Liver (tissue), 9 donors: ENCODE data around the gene TSTD2. TPM values are rescaled to one million over a fixed set of nuclear protein-coding genes. Genes with fewer than 3 reads are reported as not detected.

ENCODE experiments used
- DNase-seq: peaks from one replicate; pipeline ENCODE4 v3.0.0-alpha.2; 2017; ENCODE audit warnings: low spot score
- H3K27ac ChIP-seq, 2 donors: one replicate each; pipeline ENCODE4 v1.7.0; 2013; ENCODE audit warnings: inconsistent platforms in 2 of 2, low read length in 2 of 2, control low read depth in 1 of 2, low read depth in 1 of 2, mild to moderate bottlenecking in 1 of 2
- H3K27me3 ChIP-seq, 4 donors: one replicate each; pipeline versions ENCODE4 v1.6.1 to v1.7.0; 2013; ENCODE audit warnings: low read length in 3 of 4, inconsistent platforms in 1 of 4, mild to moderate bottlenecking in 1 of 4, moderate library complexity in 1 of 4; ENCODE audit not compliant: control insufficient read depth in 4 of 4, insufficient read depth in 4 of 4
- H3K36me3 ChIP-seq, 4 donors: one replicate each; pipeline versions ENCODE4 v1.6.1 to v1.7.0; 2013; ENCODE audit warnings: low read length in 3 of 4, mild to moderate bottlenecking in 3 of 4, low read depth in 1 of 4, moderate library complexity in 1 of 4; ENCODE audit not compliant: control insufficient read depth in 4 of 4, insufficient read depth in 3 of 4
- H3K4me1 ChIP-seq, 4 donors: one replicate each; pipeline versions ENCODE4 v1.6.1 to v1.7.0; 2013; ENCODE audit warnings: low read length in 3 of 4, mild to moderate bottlenecking in 3 of 4, moderate library complexity in 1 of 4; ENCODE audit not compliant: control insufficient read depth in 4 of 4, insufficient read depth in 4 of 4
- H3K4me3 ChIP-seq, 3 donors: one replicate each; pipeline versions ENCODE4 v1.6.1 to v1.7.0; 2013; ENCODE audit warnings: low read length in 3 of 3, control low read depth in 1 of 3, low read depth in 1 of 3, mild to moderate bottlenecking in 1 of 3
- H3K9ac ChIP-seq, 2 donors: one replicate each; pipeline ENCODE4 v1.7.0; 2013; ENCODE audit warnings: low read length in 2 of 2, mild to moderate bottlenecking in 2 of 2, moderate library complexity in 2 of 2, control low read depth in 1 of 2, low read depth in 1 of 2
- H3K9me3 ChIP-seq, 4 donors: one replicate each; pipeline versions ENCODE4 v1.6.1 to v1.7.0; 2013; ENCODE audit warnings: low read length in 3 of 4; ENCODE audit not compliant: control insufficient read depth in 4 of 4
- EGR1 ChIP-seq, 2 donors: IDR thresholded peaks; 2 replicates each; pipeline ENCODE4 v1.6.1; 2016 to 2018; ENCODE audit warnings: antibody characterized with exemption in 2 of 2, low read depth in 2 of 2
- FOXA1 ChIP-seq: IDR thresholded peaks from 2 replicates; pipeline ENCODE4 v1.6.1; 2016; ENCODE audit warnings: antibody characterized with exemption
- FOXA2 ChIP-seq: IDR thresholded peaks from 2 replicates; pipeline ENCODE4 v1.6.1; 2016; ENCODE audit warnings: antibody characterized with exemption
- GABPA ChIP-seq, 2 donors: IDR thresholded peaks in 1 of 2; conservative IDR thresholded peaks in 1 of 2; 2 replicates each; pipeline ENCODE4 v1.6.1; 2016; ENCODE audit warnings: antibody characterized with exemption in 2 of 2, mild to moderate bottlenecking in 1 of 2, moderate library complexity in 1 of 2
- HNF4A ChIP-seq, 2 donors: conservative IDR thresholded peaks; 2 replicates each; pipeline ENCODE4 v1.6.1; 2016; ENCODE audit warnings: antibody characterized with exemption in 2 of 2, mild to moderate bottlenecking in 2 of 2
- HNF4G ChIP-seq: IDR thresholded peaks from 2 replicates; pipeline ENCODE4 v1.6.1; 2016; ENCODE audit warnings: antibody characterized with exemption
- JUND ChIP-seq, 2 donors: IDR thresholded peaks; 2 replicates each; pipeline ENCODE4 v1.6.1; 2016; ENCODE audit warnings: antibody characterized with exemption in 2 of 2
- NR2F2 ChIP-seq: IDR thresholded peaks from 2 replicates; pipeline ENCODE4 v1.6.1; 2016; ENCODE audit warnings: antibody characterized with exemption
- RAD21 ChIP-seq, 2 donors: IDR thresholded peaks; 2 replicates each; pipeline ENCODE4 v1.6.1; 2016; ENCODE audit warnings: antibody characterized with exemption in 2 of 2, mild to moderate bottlenecking in 2 of 2
- RXRA ChIP-seq, 2 donors: IDR thresholded peaks; 2 replicates each; pipeline ENCODE4 v1.6.1; 2017 to 2018; ENCODE audit warnings: antibody characterized with exemption in 2 of 2, mild to moderate bottlenecking in 1 of 2
- TAF1 ChIP-seq: conservative IDR thresholded peaks from 2 replicates; pipeline ENCODE4 v1.6.1; 2016; ENCODE audit warnings: antibody characterized with exemption, mild to moderate bottlenecking
- YY1 ChIP-seq: IDR thresholded peaks from 2 replicates; pipeline ENCODE4 v1.6.1; 2016; ENCODE audit warnings: antibody characterized with exemption, mild to moderate bottlenecking
- WGBS: extraction: QIAGEN DNeasy Blood & Tissue Kit; methylation state at CpG from one replicate; pipeline ENCODE4 v1.1.7; 2013; 5-methylcytosine and 5-hydroxymethylcytosine counted together
- polyA plus RNA-seq, 2 donors: library from polyadenylated mRNA; stranded (reverse) in 1 of 2; unstranded in 1 of 2; fragments of 200-250 nt in 1 of 2; fragments of >200 nt in 1 of 2; fragmentation: Nextera tagmentation in 1 of 2; extraction: Ambion mirVana in 1 of 2; gene quantifications; one replicate each; pipeline versions ENCODE4 v1.2.1 to v1.2.3, GENCODE V29; 2013 to 2015
- total RNA-seq, 2 donors: library from RNA; depleted of rRNA; stranded (reverse); fragments of >200 nt; gene quantifications; one replicate each; pipeline ENCODE4 v1.2.3, GENCODE V29; 2014
- TF ChIP-seq, protein P1 (sequence below): IDR thresholded peaks from 2 replicates; pipeline ENCODE4 v1.6.1; 2016; ENCODE audit warnings: antibody characterized with exemption
- TF ChIP-seq, protein P2 (sequence below): IDR thresholded peaks from 2 replicates; pipeline ENCODE4 v1.6.1; 2016; ENCODE audit warnings: antibody characterized with exemption, mild to moderate bottlenecking
- TF ChIP-seq, protein P3 (sequence below): fragments of 150-350 bp; IDR thresholded peaks from 2 replicates; pipeline ENCODE4 v1.5.1; 2017; ENCODE audit warnings: improper control_type of control experiment, low read depth, low read length; ENCODE audit not compliant: missing input control
- TF ChIP-seq, protein P4 (sequence below): IDR thresholded peaks from 2 replicates; pipeline ENCODE4 v1.6.1; 2016; ENCODE audit warnings: antibody characterized with exemption
- TF ChIP-seq, protein P5 (sequence below): IDR thresholded peaks from 2 replicates; pipeline ENCODE4 v1.6.1; 2016; ENCODE audit warnings: antibody characterized with exemption
- donor health status: healthy.
- donor health status: healthy.
- donor health status: healthy.
- donor health status: healthy.
- donor health status: healthy.

Gene TSTD2
- total and polyA plus RNA-seq, 4 donors: 4.6 to 13.8 (median 7.1) TPM

DNA sequence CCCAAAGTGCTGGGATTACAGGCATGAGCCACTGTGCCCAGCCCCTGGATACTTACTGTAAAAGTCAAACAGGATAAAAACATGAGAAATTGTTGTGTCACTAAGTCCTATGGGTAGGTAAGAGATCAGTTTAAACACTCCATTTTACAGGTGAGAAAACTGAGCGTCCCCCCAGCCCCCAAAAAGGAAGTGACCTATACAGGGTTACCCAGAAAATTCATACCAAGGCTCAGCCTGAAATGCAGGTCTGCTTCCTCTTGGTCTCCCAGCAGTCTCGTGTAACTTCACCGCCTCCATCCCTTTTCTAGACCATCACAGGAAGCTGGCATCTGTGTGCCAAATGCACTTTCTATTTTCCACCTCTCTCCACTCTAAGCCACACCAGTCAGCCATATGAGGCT is 74.5 kb downstream of the TSTD2 start:
- WGBS: 58% methylated on average over 3 of the region's 3 CpGs
- peaks cover 10 to 23% (median 16%) of the 10 kb centered on the region in 4 donors for H3K4me1 ChIP-seq
- no peak overlapping the region for H3K4me3 ChIP-seq
- no peaks in the 10 kb centered on the region for H3K36me3 ChIP-seq
- H3K27me3 ChIP-seq: no peaks in the 10 kb centered on the region
- H3K9ac ChIP-seq: no peak overlapping the region
- TF ChIP-seq EGR1 (IDR thresholded peaks at IDR 0.05; ENCODE audit: low read depth in 2 of 2): no peak
- no peak for TF ChIP-seq RXRA (IDR thresholded peaks at IDR 0.05)
- TF ChIP-seq, protein P1, sequence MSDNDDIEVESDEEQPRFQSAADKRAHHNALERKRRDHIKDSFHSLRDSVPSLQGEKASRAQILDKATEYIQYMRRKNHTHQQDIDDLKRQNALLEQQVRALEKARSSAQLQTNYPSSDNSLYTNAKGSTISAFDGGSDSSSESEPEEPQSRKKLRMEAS: no peak
- TF ChIP-seq FOXA2: no peak
- TF ChIP-seq, protein P2, sequence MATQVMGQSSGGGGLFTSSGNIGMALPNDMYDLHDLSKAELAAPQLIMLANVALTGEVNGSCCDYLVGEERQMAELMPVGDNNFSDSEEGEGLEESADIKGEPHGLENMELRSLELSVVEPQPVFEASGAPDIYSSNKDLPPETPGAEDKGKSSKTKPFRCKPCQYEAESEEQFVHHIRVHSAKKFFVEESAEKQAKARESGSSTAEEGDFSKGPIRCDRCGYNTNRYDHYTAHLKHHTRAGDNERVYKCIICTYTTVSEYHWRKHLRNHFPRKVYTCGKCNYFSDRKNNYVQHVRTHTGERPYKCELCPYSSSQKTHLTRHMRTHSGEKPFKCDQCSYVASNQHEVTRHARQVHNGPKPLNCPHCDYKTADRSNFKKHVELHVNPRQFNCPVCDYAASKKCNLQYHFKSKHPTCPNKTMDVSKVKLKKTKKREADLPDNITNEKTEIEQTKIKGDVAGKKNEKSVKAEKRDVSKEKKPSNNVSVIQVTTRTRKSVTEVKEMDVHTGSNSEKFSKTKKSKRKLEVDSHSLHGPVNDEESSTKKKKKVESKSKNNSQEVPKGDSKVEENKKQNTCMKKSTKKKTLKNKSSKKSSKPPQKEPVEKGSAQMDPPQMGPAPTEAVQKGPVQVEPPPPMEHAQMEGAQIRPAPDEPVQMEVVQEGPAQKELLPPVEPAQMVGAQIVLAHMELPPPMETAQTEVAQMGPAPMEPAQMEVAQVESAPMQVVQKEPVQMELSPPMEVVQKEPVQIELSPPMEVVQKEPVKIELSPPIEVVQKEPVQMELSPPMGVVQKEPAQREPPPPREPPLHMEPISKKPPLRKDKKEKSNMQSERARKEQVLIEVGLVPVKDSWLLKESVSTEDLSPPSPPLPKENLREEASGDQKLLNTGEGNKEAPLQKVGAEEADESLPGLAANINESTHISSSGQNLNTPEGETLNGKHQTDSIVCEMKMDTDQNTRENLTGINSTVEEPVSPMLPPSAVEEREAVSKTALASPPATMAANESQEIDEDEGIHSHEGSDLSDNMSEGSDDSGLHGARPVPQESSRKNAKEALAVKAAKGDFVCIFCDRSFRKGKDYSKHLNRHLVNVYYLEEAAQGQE: no peak
- no peak for TF ChIP-seq NR2F2
- no peak for TF ChIP-seq JUND (IDR thresholded peaks at IDR 0.05)
- no peak for TF ChIP-seq YY1
- TF ChIP-seq, protein P3, sequence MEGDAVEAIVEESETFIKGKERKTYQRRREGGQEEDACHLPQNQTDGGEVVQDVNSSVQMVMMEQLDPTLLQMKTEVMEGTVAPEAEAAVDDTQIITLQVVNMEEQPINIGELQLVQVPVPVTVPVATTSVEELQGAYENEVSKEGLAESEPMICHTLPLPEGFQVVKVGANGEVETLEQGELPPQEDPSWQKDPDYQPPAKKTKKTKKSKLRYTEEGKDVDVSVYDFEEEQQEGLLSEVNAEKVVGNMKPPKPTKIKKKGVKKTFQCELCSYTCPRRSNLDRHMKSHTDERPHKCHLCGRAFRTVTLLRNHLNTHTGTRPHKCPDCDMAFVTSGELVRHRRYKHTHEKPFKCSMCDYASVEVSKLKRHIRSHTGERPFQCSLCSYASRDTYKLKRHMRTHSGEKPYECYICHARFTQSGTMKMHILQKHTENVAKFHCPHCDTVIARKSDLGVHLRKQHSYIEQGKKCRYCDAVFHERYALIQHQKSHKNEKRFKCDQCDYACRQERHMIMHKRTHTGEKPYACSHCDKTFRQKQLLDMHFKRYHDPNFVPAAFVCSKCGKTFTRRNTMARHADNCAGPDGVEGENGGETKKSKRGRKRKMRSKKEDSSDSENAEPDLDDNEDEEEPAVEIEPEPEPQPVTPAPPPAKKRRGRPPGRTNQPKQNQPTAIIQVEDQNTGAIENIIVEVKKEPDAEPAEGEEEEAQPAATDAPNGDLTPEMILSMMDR: no peak
- no peak for TF ChIP-seq FOXA1
- DNase-seq: no peak
- H3K9me3 ChIP-seq: no peaks in the 10 kb centered on the region
- H3K27ac ChIP-seq: peak overlapping the region; percentile 93 to 98

DNA sequence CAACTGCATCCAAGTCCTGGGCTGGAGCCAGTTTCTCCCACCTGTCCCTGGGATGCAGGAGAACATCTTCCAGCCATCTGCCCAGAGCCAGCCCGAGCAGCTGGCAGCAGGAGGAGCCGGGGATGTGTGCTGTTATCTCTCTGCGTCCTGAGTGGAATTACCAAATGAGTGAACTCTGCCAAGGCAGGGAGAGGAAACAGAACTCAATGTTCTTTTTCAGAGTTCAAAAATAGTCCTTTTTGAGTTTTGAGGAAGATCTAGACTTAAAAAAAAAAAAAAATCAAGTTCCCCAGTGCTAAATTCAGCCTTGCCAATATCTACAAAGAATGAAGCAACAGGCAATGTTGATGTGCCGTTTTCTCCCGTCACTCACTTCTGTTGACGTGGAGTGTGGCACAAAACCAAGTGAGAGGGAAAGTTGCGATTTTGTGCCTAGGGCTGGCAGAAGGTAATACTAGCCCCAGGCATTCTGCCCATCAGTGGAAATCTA is 75.5 kb downstream of the TSTD2 start:
- Histone ChIP-seq H3K4me3 (no peak overlapping the region), H3K36me3 (peaks cover 0 to 2% (median 0%) of the 10 kb centered on the region in 4 donors), H3K27ac (peak overlapping the region; percentile 93 to 98), H3K9me3 (no peaks in the 10 kb centered on the region), H3K27me3 (no peaks in the 10 kb centered on the region), H3K4me1 (peaks cover 10 to 23% (median 16%) of the 10 kb centered on the region in 4 donors), H3K9ac (peak overlapping the region in 1 of 2 donors; percentile 59)
- DNase-seq: no peak
- 7% methylated on average over 7 of the region's 7 CpGs for WGBS
- TF ChIP-seq, protein P3: no peak
- TF ChIP-seq, protein P1: peak; percentile 95
- TF ChIP-seq HNF4A (conservative IDR thresholded peaks at IDR 0.05) (peak; percentile 74 to 79), JUND (IDR thresholded peaks at IDR 0.05) (peak; percentile 62 to 81), HNF4G (peak; percentile 36), FOXA2 (peak; percentile 92), GABPA (IDR thresholded peaks at IDR 0.05 in 1 of 2, conservative IDR thresholded peaks at IDR 0.05 in 1 of 2) (peak in 1 of 2 donors; percentile 61), YY1 (peak; percentile 23), TAF1 (peak; percentile 73), RXRA (IDR thresholded peaks at IDR 0.05) (peak; percentile 85 to 88), FOXA1 (peak; percentile 98), RAD21 (IDR thresholded peaks at IDR 0.05) (peak; percentile 58 to 61)
- TF ChIP-seq, protein P2: peak; percentile 59
- TF ChIP-seq, protein P4, sequence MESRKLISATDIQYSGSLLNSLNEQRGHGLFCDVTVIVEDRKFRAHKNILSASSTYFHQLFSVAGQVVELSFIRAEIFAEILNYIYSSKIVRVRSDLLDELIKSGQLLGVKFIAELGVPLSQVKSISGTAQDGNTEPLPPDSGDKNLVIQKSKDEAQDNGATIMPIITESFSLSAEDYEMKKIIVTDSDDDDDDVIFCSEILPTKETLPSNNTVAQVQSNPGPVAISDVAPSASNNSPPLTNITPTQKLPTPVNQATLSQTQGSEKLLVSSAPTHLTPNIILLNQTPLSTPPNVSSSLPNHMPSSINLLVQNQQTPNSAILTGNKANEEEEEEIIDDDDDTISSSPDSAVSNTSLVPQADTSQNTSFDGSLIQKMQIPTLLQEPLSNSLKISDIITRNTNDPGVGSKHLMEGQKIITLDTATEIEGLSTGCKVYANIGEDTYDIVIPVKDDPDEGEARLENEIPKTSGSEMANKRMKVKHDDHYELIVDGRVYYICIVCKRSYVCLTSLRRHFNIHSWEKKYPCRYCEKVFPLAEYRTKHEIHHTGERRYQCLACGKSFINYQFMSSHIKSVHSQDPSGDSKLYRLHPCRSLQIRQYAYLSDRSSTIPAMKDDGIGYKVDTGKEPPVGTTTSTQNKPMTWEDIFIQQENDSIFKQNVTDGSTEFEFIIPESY: peak; percentile 86
- TF ChIP-seq, protein P5, sequence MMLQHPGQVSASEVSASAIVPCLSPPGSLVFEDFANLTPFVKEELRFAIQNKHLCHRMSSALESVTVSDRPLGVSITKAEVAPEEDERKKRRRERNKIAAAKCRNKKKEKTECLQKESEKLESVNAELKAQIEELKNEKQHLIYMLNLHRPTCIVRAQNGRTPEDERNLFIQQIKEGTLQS: peak; percentile 76
